Kasumi-1 (cell line): ENCODE data around the gene HP.
A peak's percentile ranks its signal among the peaks of the same experiment; 100 is the strongest.
"Not testable (repeated sequence)": the region's sequence is repeated elsewhere in the genome, so short reads cannot be mapped to it uniquely, and the experiment has no call there.

ENCODE experiments used
- DNase-seq, 2 experiments: peaks; one replicate each; lab custom pipeline; 2025; lab: John Stamatoyannopoulos, UW

Gene HP, protein sequence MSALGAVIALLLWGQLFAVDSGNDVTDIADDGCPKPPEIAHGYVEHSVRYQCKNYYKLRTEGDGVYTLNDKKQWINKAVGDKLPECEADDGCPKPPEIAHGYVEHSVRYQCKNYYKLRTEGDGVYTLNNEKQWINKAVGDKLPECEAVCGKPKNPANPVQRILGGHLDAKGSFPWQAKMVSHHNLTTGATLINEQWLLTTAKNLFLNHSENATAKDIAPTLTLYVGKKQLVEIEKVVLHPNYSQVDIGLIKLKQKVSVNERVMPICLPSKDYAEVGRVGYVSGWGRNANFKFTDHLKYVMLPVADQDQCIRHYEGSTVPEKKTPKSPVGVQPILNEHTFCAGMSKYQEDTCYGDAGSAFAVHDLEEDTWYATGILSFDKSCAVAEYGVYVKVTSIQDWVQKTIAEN

DNA sequence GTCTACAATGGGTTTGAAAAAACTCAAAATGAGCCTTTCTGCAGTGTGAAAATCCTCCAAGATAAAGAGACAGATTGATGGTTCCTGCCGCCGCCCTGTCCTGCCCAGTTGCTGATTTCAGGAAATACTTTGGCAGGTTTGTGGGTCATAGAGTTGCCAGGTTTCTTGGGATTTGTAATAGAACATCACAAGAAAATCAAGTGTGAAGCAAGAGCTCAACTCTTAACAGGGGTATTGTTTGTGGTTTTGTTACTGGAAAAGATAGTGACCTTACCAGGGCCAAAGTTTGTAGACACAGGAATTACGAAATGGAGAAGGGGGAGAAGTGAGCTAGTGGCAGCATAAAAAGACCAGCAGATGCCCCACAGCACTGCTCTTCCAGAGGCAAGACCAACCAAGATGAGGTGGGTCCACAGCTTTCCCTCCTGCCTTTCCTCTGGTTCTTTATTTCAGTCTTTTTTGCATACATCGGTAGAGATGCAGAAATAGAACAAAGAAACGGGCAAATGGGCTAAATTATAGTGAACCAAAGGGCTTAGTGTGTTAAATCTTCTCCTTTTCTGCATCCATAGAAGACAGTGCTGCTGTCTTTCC is at the start of gene HP:
Gene HP, plus strand, starts transcription at position 252 of the 594 bp plus-strand sequence. Its CDS starts 148 bp downstream, at position 400.
- DNase-seq, result peak in 1 of 2 experiments; percentile 36

DNA sequence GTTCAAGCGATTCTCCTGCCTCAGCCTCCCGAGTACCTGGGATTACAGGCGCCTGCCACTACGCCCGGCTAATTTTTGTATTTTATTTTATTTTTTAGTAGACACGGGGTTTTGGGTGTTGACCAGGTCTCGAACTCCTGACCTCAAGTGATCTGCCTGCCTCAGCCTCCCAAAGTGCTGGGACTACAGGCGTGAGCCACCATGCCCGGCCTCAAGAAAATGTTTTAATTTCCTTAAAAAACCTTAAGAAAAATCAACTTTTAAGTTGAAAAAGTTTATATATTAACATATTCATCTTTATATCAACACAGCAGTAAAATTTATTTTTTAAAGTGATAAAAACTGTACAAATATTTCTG is 46.3 kb upstream of the HP start:
- DNase-seq, result not testable (repeated sequence)

- DNase-seq, result peak; percentile 96 to 97
These were observed 45.7 kb upstream of the HP start, which contains the start of gene DHODH for GRCh38 chr16:72008424-72009216. TSS of gene DHODH (plus strand) at chr16:72008744. CDS start at chr16:72008765, 21 bp downstream.

DNA sequence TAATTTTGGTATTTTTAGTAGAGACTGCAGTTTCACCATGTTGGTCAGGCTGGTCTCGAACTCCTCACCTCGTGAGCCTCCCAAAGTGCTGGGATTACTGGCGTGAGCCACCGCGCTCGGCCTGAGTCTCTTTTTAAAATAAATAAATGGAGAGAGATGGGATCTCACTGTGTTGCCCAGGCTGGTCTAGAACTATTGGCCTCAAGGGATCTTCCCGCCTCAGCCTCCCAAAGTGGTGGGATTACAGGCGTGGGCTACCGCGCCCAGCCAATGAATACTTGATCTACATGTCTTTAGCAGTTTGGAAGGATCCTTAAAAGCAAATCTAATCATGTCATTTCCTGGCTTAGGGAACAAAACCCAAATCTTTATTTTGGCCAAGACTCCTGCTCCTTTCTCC is 44.5 kb upstream of the HP start:
- no peak for DNase-seq

DNA sequence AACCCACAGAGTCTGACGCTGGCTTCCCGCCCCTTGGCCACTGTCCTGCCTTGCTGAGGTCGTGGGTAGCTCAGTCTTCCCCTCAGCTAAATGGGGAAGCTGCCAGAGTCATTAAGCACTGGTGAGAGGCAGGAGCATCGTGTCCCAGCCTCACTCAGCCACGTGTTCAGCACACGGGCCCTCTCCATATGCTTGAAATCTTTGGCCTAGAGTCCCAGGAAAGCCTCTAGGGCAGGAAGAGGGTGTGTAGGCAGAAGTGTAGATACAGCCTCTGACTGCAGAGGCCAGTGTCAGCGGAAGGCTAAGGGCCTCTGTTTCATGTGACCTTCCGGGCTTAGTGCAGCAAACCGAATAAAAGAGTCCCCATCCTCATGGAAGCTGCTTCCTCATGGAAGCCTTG is 41.7 kb upstream of the HP start:
- no peak for DNase-seq

GRCh38 chr16:72013389-72013788 is 40.9 kb upstream of the HP start:
- DNase-seq, result no peak

DNA sequence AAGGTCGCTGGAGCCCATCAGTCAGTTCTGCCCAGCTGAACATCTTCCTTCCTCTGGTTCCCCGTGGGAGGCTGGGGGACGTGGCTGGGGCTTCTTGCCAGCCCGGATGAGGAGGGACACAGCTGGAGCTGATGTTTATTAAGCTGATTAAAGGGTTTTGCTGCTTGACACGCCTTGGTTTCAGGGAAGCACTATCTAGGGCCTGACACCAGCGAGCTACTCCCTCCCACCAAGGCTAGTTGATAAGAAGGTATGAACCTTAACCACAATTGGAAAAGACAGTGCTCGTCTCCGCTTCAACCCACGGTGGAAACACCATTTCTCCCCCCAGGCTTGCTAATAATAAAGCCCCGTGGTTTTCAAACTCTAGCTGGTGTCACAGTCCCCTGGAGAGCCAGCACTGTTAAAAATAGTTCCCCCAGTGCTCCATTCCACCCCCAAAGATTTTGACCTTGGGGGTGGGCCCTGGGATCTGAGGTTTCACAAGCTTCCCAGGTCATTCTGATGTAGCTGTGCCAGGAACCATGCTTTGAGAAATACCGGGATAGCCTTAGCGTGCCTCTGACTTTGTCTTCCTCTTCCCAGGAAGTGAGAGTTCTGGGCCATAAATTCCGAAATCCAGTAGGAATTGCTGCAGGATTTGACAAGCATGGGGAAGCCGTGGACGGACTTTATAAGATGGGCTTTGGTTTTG is 40.3 kb upstream of the HP start:
- DNase-seq, result peak; percentile 22 to 39

GRCh38 chr16:72014675-72015074 is 39.6 kb upstream of the HP start:
- DNase-seq, result no peak

DNA sequence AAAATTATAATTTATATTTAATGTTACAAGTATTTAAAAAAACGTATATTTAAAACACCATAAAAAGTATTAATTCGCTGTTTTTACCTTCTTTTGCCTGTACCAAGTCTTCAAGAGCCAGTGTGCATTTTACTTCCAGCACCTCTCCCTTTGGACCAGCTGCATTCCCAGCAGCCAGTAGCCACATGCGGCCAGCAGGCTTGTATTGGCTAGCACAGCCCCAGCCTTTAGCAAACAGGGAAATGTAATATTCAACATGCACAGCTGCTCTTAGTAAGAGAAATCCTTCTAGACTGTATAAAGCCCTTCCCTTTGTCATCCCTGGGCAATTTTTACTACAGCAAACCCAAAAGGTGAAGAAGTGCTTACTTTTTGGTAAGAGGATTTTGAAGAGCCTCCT is 39.2 kb upstream of the HP start:
- no peak for DNase-seq

- no peak for DNase-seq
These were observed 35.8 kb upstream of the HP start for GRCh38 chr16:72018470-72018869.

GRCh38 chr16:72021043-72021442 is 33.3 kb upstream of the HP start:
- DNase-seq, result no peak

GRCh38 chr16:72022127-72022526 is 32.2 kb upstream of the HP start:
- no peak for DNase-seq

- DNase-seq, result no peak
These were observed 30.3 kb upstream of the HP start for GRCh38 chr16:72023962-72024361.

DNA sequence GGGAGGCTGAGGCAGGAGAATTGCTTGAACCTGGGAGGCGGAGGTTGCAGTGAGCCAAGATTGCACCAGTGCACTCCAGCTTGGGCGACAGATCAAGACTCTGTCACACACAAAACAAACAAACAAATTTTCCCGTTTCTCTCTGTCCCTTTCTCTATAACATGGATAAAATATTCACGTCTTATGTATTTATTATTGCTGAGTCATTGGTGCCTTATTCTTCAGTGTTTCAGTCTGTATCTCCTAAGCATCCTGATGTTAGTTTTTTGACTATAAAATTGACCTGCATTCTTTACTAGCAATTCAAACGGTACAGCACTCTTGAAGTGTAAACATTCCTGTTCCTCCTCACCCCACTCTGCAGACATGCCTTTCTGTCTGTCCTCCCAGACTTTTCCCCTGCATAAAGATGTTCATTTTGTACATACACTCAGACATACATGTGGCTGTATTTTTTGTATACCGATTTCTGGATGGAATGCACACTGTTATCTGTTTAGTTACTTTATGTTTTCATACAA is 29.4 kb upstream of the HP start:
- no peak for DNase-seq

DNA sequence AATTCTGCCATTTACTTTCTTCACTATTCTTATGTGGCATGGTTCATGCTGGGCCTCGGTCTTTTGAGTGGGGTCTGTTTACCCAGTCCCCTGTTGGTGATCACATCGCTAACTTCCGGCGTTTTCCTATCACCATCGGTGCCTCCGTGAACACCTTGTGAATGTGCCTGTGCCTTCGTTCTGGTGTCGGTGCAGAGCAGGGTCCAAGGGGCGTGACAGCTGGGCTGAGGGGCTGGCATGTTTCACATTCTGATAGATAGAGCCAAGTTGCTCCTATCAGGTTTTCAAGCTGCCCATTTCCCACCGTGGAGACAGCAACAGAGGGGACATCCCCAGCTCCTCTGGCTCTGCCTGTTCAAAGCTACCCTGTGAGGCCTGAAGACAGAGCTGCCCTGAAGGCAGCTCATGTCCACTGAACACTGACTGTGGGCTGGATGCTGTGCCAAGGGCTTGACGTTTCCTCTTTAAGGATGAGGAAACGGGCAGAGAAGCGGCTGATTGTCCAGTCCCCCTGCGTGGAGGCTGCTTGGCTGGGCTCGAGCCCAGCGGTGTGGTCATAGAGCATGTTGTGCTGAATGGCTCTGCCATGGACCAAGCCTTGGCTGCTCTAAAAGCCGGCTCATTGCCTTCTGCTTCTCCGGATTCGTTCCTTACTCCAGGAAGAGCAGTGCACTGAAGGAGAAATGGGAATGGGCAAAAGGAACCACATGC is 28.7 kb upstream of the HP start:
- DNase-seq, result no peak

DNA sequence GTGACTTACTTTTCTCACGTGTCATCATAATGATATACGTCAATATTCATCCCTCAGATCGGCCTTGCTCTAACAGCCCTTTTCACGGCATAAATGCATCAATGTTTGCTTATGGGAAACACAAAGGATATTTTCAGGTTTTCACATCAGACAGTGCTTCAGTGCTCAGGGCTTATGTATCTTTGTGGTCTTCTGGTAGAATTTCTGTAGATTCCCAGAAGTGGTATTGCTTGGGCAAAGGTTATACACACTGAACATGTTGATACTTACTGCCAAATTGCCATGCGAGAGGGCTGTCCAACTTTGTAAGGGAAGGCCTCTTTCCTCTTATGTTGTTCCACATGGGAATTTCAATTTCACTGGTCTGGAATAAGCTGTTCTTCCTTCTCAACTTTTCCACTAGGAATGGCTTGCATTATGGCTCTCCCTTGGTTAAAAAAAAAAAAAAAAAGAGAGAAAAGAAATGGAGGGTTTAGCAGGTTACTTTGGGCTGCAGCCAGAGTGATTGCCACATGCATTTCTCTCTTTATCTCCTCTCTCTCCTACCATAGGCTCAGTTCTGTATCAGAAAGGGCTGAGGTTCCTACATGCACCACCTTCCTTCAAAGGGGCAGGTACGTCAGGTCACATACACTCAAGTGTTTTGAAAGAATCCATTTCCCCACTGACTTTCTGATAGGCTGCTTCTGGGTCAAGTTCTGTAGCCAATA is 26.5 kb upstream of the HP start:
- no peak for DNase-seq

- no peak for DNase-seq
These were observed 24.6 kb upstream of the HP start for GRCh38 chr16:72029567-72030271.

DNA sequence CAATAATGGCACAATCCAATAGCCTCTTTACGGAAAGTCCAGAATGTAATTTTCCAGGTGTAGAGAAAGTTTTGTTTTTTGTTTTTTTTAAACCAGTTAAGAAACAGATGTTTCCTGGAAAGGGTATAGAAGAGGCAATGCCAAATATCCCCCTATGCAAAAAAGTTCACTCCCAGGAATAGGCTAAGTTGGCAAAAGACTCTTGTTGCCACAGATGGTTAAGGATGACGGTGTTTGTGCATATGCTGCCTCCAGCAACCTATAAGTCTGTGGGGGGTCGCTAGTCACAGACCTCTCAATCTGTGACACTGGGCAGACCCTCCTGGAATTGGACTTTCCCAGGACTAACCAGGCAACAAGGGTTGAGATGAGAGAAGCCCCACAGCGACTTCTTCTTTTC is 20.9 kb upstream of the HP start:
- DNase-seq, result no peak

DNA sequence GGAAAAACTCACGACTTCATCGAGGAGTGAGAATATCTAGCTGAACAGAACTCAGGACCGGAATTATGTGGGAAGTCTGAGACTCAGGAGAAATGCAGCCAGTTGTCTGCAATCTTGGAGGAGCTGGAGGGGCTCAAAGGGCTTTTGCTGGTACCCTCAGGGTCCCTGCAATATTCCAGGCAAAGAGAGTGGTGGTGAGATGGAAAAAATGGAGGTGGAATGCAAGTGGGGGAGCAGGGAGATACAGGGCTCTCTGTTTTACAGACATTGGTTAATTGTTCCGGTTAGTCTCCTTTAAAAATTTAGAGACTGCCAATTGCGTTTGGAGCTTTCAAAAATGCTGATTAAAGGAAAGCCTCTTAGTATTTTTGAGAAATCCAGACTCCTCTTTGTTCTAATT is 18.2 kb upstream of the HP start:
- DNase-seq, result no peak

GRCh38 chr16:72042157-72042660 is 12.1 kb upstream of the HP start:
- no peak for DNase-seq
